ENCODE measurements around the gene IGF2R.

GRCh38 chr6:160156842-160157241 lies 188.0 kb downstream of the IGF2R start:
- TF ChIP-seq POLR2A (IDR thresholded peaks at IDR 0.05; ENCODE audit: extremely low read depth, insufficient read length) (no peak), CTCF (IDR thresholded peaks at IDR 0.05; ENCODE audit: low read depth, low read length) (no peak)
